HFFc6 (cell line): Measurements from ENCODE around the gene STH. TPM values are rescaled to one million over a fixed set of nuclear protein-coding genes. Genes with fewer than 3 reads are reported as not detected.
"Not testable (repeated sequence)": the region's sequence is repeated elsewhere in the genome, so short reads cannot be mapped to it uniquely, and the experiment has no call there.

Experiments
- DNase-seq: peaks from one replicate; pipeline ENCODE4 v3.0.0-alpha.2; 2018
- H3K27ac Mint-ChIP-seq: 2 replicates; pipeline ENCODE4 v1.8.0; 2020; ENCODE audit warnings: mild to moderate bottlenecking, mixed read lengths
- H3K27me3 Mint-ChIP-seq: 2 replicates; pipeline ENCODE4 v1.8.0; 2021; ENCODE audit warnings: mild to moderate bottlenecking, moderate library complexity, mixed read lengths; ENCODE audit not compliant: insufficient read depth
- H3K36me3 Mint-ChIP-seq: 2 replicates; pipeline ENCODE4 v1.8.0; 2021; ENCODE audit warnings: low read depth, mixed read lengths
- H3K4me1 Mint-ChIP-seq: 2 replicates; pipeline ENCODE4 v1.8.0; 2020; ENCODE audit warnings: low read depth, mixed read lengths
- H3K4me3 Mint-ChIP-seq: 2 replicates; pipeline ENCODE4 v1.8.0; 2020; ENCODE audit warnings: mild to moderate bottlenecking, moderate library complexity, mixed read lengths
- H3K9me3 Mint-ChIP-seq: 2 replicates; pipeline ENCODE4 v1.8.0; 2020; ENCODE audit warnings: mild to moderate bottlenecking, mixed read lengths
- CTCF ChIP-seq: fragments of 200-600 bp; sonication (generic); IDR thresholded peaks from 2 replicates; pipeline ENCODE4 v1.5.0; 2021; ENCODE audit warnings: antibody characterized with exemption, mild to moderate bottlenecking
- total RNA-seq, 6 experiments: library from RNA; stranded (reverse); fragmentation: NEBNext Ultra II Directional; extraction: Animal tissue kit (Norgen Biotek cat#: 25700); gene quantifications; 2 replicates in 1 of 6; 3 replicates in 5 of 6; pipeline ENCODE4 v1.2.3, GENCODE V29; 2021

STH gene
- total RNA-seq, 6 experiments from 2014 or later, result not detected

GRCh38 chr17:46000757-46001156 is 1.7 kb downstream of the STH start:
- Mint-ChIP-seq H3K9me3 (no peaks in the 10 kb centered on the region), H3K36me3 (no peaks in the 10 kb centered on the region), H3K4me1 (peaks cover 9% of the 10 kb centered on the region), H3K27me3 (peaks cover 5% of the 10 kb centered on the region), H3K4me3 (no peak overlapping the region), H3K27ac (no peak overlapping the region)
- DNase-seq, result no peak
- no peak for TF ChIP-seq CTCF

GRCh38 chr17:46001390-46002310 is 2.6 kb downstream of the STH start:
- DNase-seq, result no peak
- Mint-ChIP-seq H3K4me1 (peaks cover 9% of the 10 kb centered on the region), H3K36me3 (no peaks in the 10 kb centered on the region), H3K9me3 (no peaks in the 10 kb centered on the region), H3K27ac (no peak overlapping the region), H3K4me3 (no peak overlapping the region), H3K27me3 (peaks cover 5% of the 10 kb centered on the region)
- TF ChIP-seq CTCF, result no peak

- peaks cover 5% of the 10 kb centered on the region for H3K27me3 Mint-ChIP-seq
- H3K4me1 Mint-ChIP-seq, result peaks cover 9% of the 10 kb centered on the region
- H3K36me3 Mint-ChIP-seq, result no peaks in the 10 kb centered on the region
- TF ChIP-seq CTCF, result peak; percentile 98
- DNase-seq, result peak; percentile 38
- no peak overlapping the region for H3K27ac Mint-ChIP-seq
- no peak overlapping the region for H3K4me3 Mint-ChIP-seq
- H3K9me3 Mint-ChIP-seq, result no peaks in the 10 kb centered on the region
Observed at GRCh38 chr17:46002311-46002972, 3.4 kb downstream of the STH start.

- peaks cover 6% of the 10 kb centered on the region for H3K4me1 Mint-ChIP-seq
- no peak overlapping the region for H3K4me3 Mint-ChIP-seq
- H3K9me3 Mint-ChIP-seq, result no peaks in the 10 kb centered on the region
- H3K27ac Mint-ChIP-seq, result no peak overlapping the region
- DNase-seq, result no peak
- no peaks in the 10 kb centered on the region for H3K36me3 Mint-ChIP-seq
- no peak for TF ChIP-seq CTCF
- H3K27me3 Mint-ChIP-seq, result peaks cover 5% of the 10 kb centered on the region
Observed at GRCh38 chr17:46002973-46003316, 3.9 kb downstream of the STH start.

GRCh38 chr17:46003907-46004748 is 5.1 kb downstream of the STH start:
- Mint-ChIP-seq H3K36me3 (no peaks in the 10 kb centered on the region), H3K4me3 (no peak overlapping the region), H3K4me1 (peaks cover 6% of the 10 kb centered on the region), H3K27me3 (peaks cover 5% of the 10 kb centered on the region), H3K9me3 (no peaks in the 10 kb centered on the region), H3K27ac (no peak overlapping the region)
- DNase-seq, result no peak
- no peak for TF ChIP-seq CTCF

- H3K4me1 Mint-ChIP-seq, result peaks cover 11% of the 10 kb centered on the region
- not testable (repeated sequence) for DNase-seq, H3K4me3 Mint-ChIP-seq, H3K36me3 Mint-ChIP-seq, H3K27ac Mint-ChIP-seq, H3K9me3 Mint-ChIP-seq, H3K27me3 Mint-ChIP-seq
Observed at GRCh38 chr17:46006082-46006481, 7.0 kb downstream of the STH start.
